ENCODE results near the gene LTBP3.

LTBP3 gene

DNA sequence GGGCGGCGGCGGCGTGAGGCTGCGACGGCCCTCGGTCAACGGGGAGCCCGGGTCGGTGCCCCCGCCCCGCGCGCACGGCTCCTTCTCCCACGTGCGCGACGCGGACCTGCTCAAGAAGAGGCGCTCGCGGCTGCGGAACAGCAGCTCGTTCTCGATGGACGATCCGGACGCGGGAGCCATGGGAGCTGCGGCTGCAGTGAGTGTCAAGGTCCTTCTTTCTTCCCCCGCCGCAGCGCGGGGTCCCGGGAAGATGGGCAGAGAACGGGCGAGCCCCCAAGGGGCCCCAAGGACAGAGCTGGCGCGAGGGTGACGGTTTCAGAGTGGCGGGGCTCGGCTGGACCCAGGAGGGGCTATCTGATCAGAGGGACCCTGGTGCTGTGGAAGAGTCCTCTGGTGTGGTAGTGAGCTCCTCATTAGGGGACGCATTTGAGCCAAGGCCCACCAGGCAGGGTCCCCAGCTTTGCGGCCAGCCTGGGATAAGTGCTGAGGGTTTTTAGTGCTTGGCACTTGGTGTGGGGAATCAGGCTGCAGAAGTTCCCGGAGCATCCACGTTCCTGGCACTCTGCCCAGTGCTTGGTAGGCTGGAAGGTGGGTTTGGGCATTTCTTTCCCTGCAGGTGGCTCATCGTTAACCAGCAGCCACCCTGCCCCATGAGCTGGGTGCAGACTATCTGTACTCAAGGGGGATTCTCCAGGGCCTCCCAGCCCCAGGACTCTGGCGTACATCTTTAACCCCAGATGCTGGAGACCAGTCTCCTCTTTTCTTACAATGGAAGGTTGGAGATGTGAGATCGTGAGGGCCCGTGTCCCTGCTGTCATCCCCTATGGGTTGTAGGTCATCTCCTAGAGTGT lies 27.5 kb upstream of the LTBP3 start:
- no peak for DNase-seq

- no peak for DNase-seq
Observed at GRCh38 chr11:65584723-65585171, 26.6 kb upstream of the LTBP3 start.

GRCh38 chr11:65584106-65584505 lies 25.9 kb upstream of the LTBP3 start:
- DNase-seq: no peak

- no peak for DNase-seq
Observed at GRCh38 chr11:65583589-65583988, 25.4 kb upstream of the LTBP3 start.

DNA sequence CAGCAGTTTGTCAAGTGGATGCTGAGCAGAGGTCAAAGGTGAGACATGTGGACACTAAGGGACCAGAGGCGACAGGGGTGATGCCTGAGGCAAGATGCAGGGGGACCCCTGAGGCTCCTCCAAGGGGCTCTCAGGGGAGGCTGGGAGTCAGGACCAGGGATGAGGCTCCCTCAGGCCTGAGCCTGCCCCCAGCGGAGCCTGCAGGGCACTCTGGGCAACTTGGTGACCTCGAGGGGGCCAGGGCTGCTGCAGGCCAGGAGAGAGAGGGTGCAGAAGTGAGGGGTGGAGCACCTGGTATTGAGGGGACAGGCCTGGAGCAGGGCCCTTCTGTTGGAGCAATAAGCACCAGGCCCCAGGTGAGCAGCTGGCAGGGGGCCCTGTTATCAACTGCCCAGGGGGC lies 23.8 kb upstream of the LTBP3 start:
- no peak for DNase-seq

- no peak for DNase-seq
Observed at GRCh38 chr11:65580756-65581155, 22.6 kb upstream of the LTBP3 start.

DNA sequence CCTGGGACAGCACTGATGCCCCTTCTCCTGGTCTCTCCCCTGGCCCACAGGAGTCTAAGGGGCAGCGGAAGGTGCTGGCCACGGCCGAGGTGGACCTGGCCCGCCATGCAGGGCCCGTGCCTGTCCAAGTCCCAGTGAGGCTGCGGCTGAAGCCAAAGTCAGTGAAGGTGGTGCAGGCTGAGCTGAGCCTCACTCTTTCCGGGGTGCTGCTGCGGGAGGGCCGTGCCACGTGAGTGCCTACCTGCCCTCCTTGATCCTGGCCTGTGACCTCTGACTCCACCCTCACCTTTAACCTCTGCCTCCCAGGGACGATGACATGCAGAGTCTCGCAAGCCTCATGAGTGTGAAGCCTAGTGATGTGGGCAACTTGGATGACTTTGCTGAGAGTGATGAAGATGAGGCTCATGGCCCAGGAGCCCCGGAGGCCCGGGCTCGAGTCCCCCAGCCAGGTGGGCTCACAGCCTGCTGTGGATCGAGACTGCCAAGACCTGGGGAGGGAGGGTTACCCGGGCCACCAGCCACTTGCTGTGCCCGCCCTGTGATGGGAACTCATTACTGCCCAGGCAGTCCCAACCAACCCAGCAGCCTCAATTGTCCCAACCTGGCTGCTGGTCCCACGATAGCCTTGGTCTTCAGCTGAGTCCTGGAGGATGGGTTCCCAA lies 22.0 kb upstream of the LTBP3 start:
- no peak for DNase-seq

- DNase-seq: no peak
Observed at GRCh38 chr11:65579291-65579690, 21.1 kb upstream of the LTBP3 start.

DNA sequence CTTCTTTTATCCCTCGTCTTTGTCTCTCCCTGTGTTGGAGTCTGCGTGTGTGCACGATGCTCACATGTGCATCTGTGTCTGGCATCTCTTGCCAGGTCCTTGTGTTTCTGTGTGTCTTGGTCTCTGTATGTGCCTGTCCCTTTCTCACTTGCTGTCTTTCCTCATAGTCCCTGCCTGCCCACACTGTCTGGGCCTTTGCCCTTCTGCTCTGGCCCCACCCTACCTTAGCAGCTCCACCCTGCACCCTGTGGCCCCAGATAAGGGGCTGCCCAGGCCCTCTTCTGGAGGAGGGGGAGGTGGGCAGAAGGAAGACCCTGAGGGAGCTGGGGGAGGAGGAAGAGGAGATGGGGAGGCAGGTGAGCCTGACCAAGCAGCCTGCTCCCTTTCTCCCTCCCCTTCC lies 20.5 kb upstream of the LTBP3 start:
- DNase-seq: no peak

- DNase-seq: no peak
Observed at GRCh38 chr11:65578134-65578533, 20.0 kb upstream of the LTBP3 start.

- DNase-seq: no peak
Observed at GRCh38 chr11:65577756-65578109, 19.6 kb upstream of the LTBP3 start.

GRCh38 chr11:65576867-65577755 lies 19.0 kb upstream of the LTBP3 start:
- peak; percentile 70 for DNase-seq

- no peak for DNase-seq
Observed at GRCh38 chr11:65576232-65576866, 18.2 kb upstream of the LTBP3 start.

- DNase-seq: peak; percentile 32
Observed at GRCh38 chr11:65575568-65576231, 17.5 kb upstream of the LTBP3 start, which contains the start of gene EHBP1L1. EHBP1L1 (plus strand) TSS chr11:65576053; CDS start chr11:65576303, 250 bp downstream.

GRCh38 chr11:65574811-65575567 lies 16.8 kb upstream of the LTBP3 start:
- DNase-seq: no peak

- peak; percentile 95 for DNase-seq
Observed at GRCh38 chr11:65574109-65574810, 16.1 kb upstream of the LTBP3 start.

DNA sequence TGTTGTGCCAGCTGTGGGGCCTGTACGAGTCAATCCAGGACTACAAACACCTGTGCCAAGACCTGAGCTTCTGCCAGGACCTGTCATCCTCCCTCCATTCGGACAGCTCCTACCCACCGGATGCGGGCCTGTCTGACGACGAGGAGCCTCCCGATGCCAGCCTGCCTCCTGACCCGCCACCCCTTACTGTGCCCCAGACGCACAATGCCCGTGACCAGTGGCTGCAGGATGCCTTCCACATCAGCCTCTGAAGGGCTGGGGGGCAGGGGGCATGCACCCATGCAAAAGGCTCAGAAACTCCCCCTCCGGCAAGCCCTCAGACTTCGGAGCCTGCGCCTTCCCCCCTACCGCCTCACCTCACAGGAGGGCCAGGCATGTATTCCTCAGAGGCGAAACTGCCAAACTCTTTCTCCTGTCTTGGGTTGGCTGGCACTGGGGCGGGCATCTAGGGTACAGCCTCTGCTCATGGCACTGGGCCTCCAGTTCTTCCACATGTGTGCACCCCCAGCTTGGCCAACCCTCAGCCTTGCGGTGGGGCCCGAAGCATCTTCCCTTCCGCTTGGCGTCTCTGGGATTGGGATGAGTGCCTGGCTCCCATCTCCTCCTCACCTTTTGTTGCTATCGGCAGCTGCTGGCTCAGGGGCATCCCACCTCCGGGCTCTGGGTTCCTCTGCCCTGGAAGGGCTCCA lies 15.4 kb upstream of the LTBP3 start:
- no peak for DNase-seq

DNA sequence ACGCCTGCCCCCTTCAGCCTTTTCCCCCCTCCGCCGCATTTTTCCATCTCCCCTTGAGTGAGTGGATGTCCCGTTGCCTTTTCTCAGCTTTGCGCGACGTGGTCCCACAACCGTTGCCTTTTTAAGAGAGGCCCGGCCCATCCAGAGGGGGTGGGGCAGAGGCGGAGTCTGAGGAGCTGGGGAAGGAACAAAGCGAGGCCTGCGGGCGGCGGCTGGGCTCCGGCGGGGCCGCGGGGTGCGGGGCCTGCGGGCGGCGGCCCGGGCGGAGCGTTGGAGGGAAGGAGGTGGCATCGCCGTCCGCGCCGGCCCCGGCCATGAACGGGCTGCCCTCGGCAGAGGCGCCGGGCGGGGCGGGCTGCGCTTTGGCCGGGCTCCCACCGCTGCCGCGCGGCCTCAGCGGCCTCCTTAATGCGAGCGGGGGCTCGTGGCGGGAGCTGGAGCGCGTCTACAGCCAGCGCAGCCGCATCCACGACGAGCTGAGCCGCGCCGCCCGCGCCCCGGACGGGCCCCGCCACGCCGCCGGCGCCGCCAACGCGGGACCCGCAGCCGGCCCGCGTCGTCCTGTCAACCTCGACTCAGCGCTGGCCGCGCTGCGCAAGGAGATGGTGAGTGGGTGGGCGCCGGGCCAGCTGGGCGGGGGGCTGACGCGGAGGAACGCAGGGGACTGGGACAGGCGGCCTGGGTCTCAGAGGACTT lies 14.3 kb upstream of the LTBP3 start, which contains the start of gene FAM89B:
Gene FAM89B, plus strand, starts transcription at position 183 of the 696 bp plus-strand sequence. Its CDS starts 132 bp downstream, at position 315.
- DNase-seq: peak; percentile 80

- peak; percentile 33 for DNase-seq
Observed at GRCh38 chr11:65571940-65572339, 13.8 kb upstream of the LTBP3 start.
